Nephron (organoid): ENCODE results near the gene ITFG1.

ENCODE experiments used
- H3K27ac Mint-ChIP-seq, 3 experiments: 2 replicates each; pipeline ENCODE4 v1.8.0; 2020; ENCODE audit warnings: mixed read lengths in 3 of 3, mild to moderate bottlenecking in 2 of 3, moderate library complexity in 1 of 3
- H3K27me3 Mint-ChIP-seq: 2 replicates; pipeline ENCODE4 v1.8.0; 2021; ENCODE audit warnings: low read depth, mild to moderate bottlenecking, moderate library complexity, mixed read lengths
- H3K36me3 Mint-ChIP-seq: 2 replicates; pipeline ENCODE4 v1.8.0; 2020; ENCODE audit warnings: low read depth, mixed read lengths
- H3K4me1 Mint-ChIP-seq: 2 replicates; pipeline ENCODE4 v1.8.0; 2020; ENCODE audit warnings: mixed read lengths
- H3K4me3 Mint-ChIP-seq, 3 experiments: 2 replicates each; pipeline ENCODE4 v1.8.0; 2020; ENCODE audit warnings: mild to moderate bottlenecking in 3 of 3, mixed read lengths in 3 of 3, moderate library complexity in 2 of 3
- H3K9me3 Mint-ChIP-seq: 2 replicates; pipeline ENCODE4 v1.8.0; 2020; ENCODE audit warnings: mixed read lengths
- TF ChIP-seq, protein P1 (sequence below), 3 experiments: fragments of 200-600 bp; sonication (generic); IDR thresholded peaks; one replicate each; pipeline ENCODE4 v1.5.0; 2021; ENCODE audit warnings: antibody characterized with exemption in 3 of 3; ENCODE audit not compliant: unreplicated experiment in 3 of 3

The ITFG1 gene

DNA sequence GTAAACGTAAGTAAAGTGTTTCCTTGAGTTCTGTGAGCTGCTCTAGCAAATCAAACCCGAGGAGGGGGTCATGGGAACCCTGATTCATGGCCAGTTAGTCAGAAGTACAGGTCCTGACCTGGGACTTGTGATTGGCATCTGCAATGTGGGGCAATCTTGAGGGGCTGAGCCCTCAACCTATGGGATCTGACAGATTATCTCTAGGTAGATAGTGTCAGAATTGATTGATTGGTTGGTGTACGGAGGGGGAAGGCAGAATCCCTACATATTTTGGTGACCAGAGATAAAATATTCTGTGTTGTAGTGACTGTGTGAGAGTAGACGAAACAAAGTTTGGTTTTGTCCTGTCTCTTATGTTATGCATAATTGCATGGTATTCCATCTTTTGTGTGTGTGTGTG, 216.7 kb downstream of the ITFG1 start:
- no peaks in the 10 kb centered on the region for H3K4me1 Mint-ChIP-seq
- H3K36me3 Mint-ChIP-seq = peaks cover 11% of the 10 kb centered on the region
- H3K4me3 Mint-ChIP-seq = no peak overlapping the region
- no peaks in the 10 kb centered on the region for H3K9me3 Mint-ChIP-seq
- H3K27ac Mint-ChIP-seq = no peak overlapping the region
- TF ChIP-seq, protein P1, sequence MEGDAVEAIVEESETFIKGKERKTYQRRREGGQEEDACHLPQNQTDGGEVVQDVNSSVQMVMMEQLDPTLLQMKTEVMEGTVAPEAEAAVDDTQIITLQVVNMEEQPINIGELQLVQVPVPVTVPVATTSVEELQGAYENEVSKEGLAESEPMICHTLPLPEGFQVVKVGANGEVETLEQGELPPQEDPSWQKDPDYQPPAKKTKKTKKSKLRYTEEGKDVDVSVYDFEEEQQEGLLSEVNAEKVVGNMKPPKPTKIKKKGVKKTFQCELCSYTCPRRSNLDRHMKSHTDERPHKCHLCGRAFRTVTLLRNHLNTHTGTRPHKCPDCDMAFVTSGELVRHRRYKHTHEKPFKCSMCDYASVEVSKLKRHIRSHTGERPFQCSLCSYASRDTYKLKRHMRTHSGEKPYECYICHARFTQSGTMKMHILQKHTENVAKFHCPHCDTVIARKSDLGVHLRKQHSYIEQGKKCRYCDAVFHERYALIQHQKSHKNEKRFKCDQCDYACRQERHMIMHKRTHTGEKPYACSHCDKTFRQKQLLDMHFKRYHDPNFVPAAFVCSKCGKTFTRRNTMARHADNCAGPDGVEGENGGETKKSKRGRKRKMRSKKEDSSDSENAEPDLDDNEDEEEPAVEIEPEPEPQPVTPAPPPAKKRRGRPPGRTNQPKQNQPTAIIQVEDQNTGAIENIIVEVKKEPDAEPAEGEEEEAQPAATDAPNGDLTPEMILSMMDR (IDR thresholded peaks at IDR 0.05; ENCODE audit: unreplicated experiment in 3 of 3) = no peak
- no peaks in the 10 kb centered on the region for H3K27me3 Mint-ChIP-seq

DNA sequence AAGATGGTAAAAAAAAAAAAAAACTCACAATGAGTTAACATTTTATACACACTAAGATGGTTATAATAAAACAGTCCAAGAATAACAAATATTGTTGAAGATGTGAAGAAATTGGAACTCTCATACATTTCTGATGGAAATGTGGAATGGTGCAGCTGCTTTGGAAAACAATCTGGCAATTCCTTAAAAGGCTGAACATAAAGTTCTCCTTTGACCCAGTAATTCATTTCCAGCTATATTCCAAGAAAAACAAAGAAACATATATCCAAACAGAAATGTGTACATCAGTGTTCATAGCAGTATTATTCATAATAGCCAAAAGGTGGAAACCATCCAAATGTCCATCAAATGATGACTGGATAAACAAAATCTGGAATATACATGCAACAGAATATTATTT, 219.8 kb downstream of the ITFG1 start:
- Mint-ChIP-seq H3K27me3 (no peaks in the 10 kb centered on the region), H3K4me3 (no peak overlapping the region)
- TF ChIP-seq, protein P1 (IDR thresholded peaks at IDR 0.05; ENCODE audit: unreplicated experiment in 3 of 3) = no peak

DNA sequence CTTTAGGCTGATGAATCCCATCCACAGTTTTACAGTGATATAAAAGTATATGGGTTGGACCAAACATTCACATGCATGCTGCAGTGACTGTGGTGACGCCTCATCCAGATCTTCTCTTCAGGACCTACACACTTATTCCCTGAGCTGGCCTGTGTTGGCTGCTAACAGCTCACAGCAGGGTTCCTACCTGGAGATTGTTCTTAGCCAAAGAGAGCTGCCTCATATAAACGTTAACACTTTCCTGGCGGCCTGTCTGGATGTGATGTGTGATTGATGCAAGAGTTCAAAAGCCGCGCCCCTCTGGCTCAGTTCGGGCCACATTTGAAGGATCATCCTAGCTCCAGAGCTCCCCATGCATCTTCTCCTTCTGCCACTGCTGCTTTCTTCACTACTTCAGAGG, 224.1 kb downstream of the ITFG1 start:
- TF ChIP-seq, protein P1 (IDR thresholded peaks at IDR 0.05; ENCODE audit: unreplicated experiment in 3 of 3) = no peak
- H3K36me3 Mint-ChIP-seq = peaks cover 31% of the 10 kb centered on the region
- no peaks in the 10 kb centered on the region for H3K4me1 Mint-ChIP-seq
- no peaks in the 10 kb centered on the region for H3K27me3 Mint-ChIP-seq
- no peaks in the 10 kb centered on the region for H3K9me3 Mint-ChIP-seq
- H3K27ac Mint-ChIP-seq = no peak overlapping the region
- H3K4me3 Mint-ChIP-seq = no peak overlapping the region

More for the DNA sequence above, 219.8 kb downstream of the ITFG1 start:
- no peak overlapping the region for H3K27ac Mint-ChIP-seq
- H3K9me3 Mint-ChIP-seq = no peaks in the 10 kb centered on the region
- peaks cover 19% of the 10 kb centered on the region for H3K36me3 Mint-ChIP-seq
- H3K4me1 Mint-ChIP-seq = no peaks in the 10 kb centered on the region

DNA sequence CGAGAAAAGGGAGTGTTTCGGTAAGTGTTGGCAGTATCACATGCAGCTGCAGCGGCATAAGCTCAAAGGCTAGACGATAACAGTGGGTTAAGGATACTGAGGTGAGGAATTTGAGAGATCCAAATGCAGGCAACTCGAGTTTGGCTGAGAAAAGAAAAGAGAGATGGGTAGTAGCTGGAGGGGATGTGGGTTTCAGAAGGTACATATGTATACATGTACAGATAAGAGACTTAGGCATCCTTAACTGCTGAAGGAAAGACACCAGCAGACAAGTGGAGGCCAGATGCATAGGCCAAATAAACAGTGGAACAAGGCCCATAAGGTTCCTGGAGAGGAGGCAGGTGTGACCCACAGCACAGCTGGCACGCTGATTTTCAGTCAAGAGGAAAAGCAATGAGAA, 230.6 kb downstream of the ITFG1 start:
- no peaks in the 10 kb centered on the region for H3K27me3 Mint-ChIP-seq
- no peak overlapping the region for H3K27ac Mint-ChIP-seq
- no peak overlapping the region for H3K4me3 Mint-ChIP-seq
- no peaks in the 10 kb centered on the region for H3K4me1 Mint-ChIP-seq
- peaks cover 27% of the 10 kb centered on the region for H3K36me3 Mint-ChIP-seq
- H3K9me3 Mint-ChIP-seq = peaks cover 3% of the 10 kb centered on the region
- TF ChIP-seq, protein P1 (IDR thresholded peaks at IDR 0.05; ENCODE audit: unreplicated experiment in 3 of 3) = no peak

DNA sequence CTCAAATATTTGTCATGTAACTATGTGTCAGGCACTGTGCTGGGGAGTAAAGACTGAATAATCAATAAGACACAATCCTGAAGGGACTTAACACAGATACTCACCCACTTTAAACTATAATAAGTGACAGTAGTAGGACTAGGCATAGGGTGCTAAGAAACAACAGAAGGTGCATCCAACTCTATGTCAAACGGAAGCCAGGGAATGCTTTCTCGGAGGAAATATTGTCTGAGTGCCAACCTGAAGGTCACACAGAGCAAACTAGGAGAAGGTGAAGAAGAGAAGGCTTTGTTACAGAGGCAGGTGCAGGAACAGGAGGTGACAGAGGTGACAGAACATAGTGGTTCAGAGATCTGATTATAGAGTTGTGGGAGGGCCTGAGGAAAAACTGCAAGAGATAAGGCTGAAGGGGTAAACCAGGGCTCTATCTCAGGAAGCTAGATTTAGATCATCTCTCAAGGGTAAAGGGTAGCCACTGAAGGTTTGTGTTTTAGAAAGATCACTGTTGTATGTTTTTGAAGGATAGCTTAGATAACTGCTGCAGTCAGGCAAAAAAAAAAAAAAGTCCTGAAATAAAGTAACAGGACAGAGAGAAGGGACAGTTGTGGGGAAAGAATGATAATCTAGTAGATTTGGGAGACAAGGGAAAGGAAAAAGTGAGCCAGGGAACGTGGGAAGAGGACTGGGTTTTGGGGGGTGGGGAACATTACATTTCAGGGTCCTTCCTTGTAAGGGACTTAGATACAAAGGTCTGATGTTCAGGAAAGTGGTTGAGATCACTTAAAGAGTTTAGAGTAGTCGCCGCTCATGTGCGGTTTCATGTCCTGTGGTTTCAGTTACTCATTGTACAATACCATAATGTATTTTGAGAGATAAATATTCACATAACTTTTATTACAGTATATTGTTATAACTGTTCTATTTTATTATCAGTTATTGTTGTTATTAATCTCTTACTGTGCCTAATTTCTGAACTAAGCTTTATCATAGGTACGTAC, 231.5 kb downstream of the ITFG1 start:
- no peak overlapping the region for H3K4me3 Mint-ChIP-seq
- peaks cover 29% of the 10 kb centered on the region for H3K36me3 Mint-ChIP-seq
- H3K27me3 Mint-ChIP-seq = no peaks in the 10 kb centered on the region
- no peaks in the 10 kb centered on the region for H3K4me1 Mint-ChIP-seq
- TF ChIP-seq, protein P1 (IDR thresholded peaks at IDR 0.05; ENCODE audit: unreplicated experiment in 3 of 3) = no peak
- H3K27ac Mint-ChIP-seq = no peak overlapping the region
- H3K9me3 Mint-ChIP-seq = peaks cover 13% of the 10 kb centered on the region
